Medulla oblongata (tissue), 1 donor: Measurements from ENCODE around the gene ZP2.
"Not testable (repeated sequence)": the region's sequence is repeated elsewhere in the genome, so short reads cannot be mapped to it uniquely, and the experiment has no call there.

Source experiments
- DNase-seq: peaks from one replicate; pipeline ENCODE4 v3.0.0-alpha.2; 2015; ENCODE audit errors: extremely low spot score

Gene ZP2

DNA sequence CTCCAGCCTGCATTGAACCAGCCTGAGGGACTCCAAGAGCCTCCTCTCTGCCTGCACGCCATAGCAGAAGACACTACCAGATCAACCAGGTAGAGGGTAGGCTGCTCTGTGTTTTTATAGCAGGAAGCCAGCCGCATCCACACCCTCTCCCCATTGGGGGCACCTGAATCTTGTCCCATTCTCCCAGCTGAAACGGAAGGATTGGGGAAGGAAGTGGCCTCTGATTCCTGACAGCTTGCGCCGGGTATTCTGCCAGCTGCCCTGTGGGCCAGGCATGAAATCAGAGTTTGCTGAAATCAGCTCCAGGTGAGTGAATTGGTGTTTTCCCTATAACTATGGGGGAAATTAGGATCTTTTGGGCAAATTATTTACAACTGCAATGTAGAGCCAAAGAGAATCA, at the start of gene ZP2:
TSS of gene ZP2 (minus strand) at position 89 of the 400 bp plus-strand sequence. CDS start at position 62, 27 bp downstream.
- DNase-seq = no peak

DNA sequence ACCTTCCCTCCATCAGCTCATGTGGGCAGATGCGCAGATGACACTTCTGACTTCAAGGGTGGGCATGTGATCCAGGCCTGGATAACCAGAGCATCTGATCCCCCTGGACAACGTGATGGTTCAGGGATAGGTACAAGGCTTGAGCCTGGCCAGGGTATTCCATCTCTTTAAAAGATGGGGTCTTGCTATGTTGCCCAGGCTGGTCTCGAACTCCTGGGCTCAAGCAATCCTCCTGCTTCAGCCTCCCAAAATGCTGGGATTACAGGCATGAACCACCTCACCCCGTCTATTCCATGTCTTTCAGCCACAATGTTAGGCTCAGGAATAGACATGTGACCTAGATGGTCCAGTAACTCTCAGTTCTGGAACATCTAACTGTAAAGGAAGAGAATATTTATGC, 45.9 kb upstream of the ZP2 start:
- DNase-seq = no peak

DNA sequence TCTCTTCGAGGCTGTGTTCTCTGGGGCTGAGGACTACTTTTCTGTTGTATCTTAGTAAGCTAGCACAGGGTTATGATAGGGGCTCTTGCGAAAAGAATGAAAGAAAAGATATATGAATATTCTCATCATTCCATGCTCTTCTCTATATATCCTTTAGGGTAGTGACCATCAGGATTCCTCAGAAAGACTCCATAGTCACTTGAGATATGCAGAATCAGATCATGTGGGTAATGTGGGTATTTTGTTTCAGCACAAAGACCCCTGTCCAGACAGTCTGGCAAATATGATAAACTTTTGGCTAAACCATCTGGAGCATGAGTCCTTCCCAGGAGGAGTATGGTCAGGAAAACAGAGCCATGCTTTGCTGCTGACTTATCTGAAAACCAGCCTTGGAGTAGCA, 45.3 kb upstream of the ZP2 start:
- DNase-seq = no peak

DNA sequence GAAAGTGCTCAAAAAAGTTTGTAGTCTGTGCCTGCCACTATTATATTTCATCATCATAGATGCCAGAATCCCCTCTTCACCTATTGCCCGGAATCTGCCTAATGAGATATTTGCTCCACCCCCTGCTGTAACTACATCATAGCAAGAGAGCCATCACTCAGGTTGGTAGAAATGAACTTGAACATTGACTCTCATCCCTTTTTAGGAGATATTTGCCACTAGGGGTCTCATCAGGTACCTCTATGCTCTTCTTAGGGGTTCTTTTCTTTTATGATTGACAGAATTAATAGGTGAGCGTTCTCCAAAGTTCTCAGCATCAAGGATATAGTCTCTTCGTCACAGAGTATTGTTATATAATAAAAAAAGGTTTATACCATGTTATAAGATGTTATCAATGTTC, 42.1 kb upstream of the ZP2 start:
- DNase-seq = no peak

DNA sequence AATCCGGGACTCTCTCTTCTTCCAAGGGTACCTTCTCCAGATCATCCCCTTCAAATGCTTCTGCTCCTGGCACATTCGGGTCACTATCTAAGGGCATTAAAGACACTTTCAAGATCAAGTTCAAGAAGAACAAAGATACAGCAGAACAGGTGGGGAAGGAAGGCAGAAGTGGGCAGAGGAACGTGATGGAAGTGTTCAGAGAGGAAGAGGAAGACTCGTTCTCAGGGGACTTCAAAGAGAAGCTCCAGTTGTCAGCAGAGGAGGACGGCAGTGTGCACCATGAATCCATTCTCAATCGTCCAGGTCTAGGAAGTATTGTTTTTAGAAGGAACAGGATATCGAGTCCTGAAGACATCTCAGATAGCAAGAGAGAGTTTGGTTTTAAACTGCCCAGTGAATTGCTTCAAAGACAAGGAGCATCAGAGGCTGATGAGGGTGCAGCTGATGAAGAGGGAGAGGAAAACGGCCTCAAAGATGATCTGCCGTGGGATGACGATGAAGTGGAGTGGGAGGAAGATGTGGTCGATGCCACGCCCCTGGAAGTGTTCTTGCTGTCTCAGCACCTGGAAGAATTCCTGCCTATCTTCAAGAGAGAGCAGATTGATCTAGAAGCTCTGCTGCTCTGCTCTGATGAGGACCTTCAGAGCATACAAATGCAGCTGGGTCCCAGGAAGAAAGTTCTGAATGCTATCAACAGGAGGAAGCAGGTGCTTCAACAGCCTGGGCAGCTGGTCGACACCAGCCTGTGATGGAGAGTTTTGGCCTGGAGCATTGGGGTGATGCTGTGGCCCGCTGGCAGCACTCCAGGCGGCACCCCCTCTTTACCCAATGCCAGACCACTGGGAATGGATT, 38.9 kb upstream of the ZP2 start:
- DNase-seq = no peak

DNA sequence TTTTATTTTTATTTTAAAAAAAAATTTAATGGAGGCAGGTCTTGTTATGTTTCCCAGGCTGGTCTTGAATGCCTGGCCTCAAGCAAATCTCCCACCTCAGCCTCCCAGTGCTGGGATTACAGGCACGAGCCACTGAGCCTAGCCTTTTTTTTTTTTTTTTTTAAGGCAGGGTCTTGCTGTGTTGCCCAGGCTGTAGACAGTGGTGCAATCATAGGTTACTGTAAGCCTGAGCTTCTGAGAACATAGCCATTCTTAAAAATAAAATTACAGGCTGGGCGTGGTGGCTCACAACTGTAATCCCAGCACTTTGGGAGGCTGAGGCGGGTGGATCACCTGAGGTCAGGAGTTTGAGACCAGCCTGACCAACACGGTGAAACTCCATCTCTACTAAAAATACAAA, 36.8 kb upstream of the ZP2 start:
- DNase-seq = not testable (repeated sequence)

DNA sequence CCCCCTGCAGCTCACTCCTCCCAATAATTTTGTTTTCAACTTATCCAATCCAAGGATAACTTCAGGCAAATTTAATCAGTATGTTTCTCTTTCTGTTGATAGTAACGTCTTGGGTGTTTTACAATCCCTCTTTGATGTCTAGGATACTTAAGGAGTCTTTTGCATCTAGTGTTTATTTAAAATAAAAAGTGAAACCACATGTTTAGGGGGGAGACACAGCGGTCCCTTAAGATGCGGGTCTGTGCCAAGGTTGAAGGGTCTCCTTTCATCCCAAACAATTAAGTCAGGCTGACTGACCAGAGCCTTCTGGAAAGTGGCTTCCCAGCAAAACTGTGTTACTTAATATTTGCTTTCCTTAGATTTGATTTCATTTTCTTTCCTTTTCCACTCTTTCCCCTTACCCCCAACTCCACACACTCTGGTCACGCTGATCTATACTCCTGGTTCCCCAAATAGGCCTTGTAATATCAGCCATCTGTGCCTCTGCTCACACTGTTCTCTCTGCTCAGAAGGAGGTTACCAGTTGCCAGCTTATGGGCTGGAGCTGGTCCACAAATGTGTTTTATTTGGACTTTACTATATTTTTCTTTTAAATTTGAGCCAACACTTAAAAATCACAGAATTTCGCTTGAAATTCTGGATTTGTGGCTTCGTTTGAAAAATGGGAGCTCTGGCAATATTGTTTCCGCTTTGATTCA, 33.3 kb upstream of the ZP2 start:
- DNase-seq = no peak

DNA sequence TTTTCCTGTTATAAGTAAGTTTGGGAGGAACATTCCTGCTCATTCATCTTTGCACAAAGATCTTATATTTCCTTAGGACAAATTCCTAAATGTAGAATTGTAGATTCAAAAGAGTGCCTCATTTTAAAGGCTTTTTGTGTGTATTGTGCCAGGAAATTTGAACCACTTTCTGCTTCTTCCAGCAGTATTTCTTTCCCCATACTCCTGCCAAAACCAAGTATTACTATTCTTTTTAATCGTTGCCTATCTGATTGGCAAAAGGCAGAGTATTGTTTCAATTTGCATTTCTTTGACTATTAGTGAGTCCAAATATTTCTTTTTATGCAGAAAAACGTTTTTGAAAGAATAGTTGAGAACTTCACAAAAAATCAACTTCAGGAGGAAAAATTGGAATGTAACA, 31.4 kb upstream of the ZP2 start:
- no peak for DNase-seq

DNA sequence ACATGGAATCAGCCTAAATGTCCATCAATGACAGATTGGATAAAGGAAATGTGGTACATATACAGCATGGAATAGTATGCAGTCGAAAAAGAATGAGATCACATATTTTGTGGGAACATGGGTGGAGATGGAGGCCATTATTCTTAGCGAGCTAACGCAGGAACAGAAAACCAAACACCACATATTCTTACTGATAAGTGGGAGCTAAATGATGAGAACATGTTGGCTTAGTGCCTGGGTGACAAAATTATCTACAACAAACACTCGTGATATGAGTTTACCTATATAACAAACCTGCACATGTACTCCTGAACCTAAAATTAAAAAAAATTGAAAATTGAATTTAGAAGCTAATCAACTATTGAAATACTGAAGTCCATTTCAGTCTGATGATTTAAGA, 28.3 kb upstream of the ZP2 start:
- no peak for DNase-seq

DNA sequence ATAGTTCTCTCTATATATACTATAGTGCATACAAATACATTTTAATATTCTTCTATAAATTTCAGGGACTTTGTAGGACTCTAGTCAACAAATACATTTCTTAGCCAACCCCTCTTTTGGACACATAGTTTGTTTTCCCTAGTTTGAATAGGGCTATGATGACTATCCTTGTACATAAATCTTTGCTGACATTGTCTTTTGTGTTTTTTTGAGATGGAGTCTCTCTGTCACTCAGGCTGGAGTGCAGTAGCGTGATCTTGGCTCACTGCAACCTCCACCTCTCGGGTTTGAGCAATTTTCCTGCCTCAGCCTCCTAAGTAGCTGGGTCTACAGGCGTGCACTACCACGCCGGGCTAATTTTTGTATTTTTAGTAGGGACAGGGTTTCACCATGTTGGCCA, 25.5 kb upstream of the ZP2 start:
- no peak for DNase-seq

DNA sequence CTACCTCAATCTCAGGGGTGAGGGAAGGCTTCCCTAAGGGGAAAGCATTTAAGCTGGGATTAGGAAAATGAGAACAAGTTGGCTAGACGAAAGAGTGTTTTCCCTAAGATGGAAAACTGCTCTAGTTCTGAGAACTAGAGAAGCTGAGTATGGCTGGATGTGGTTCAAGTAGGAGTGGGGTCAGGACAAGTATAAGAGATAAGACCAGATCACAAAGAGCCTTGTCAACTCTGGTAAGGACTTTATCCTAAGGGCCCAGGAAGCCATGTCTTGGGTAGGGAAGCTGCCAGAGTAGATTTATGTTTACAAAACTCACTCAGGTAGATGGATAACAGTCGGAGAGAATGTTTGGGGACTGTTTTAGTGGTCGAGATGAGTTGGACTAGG, 23.8 kb upstream of the ZP2 start:
- DNase-seq = no peak

DNA sequence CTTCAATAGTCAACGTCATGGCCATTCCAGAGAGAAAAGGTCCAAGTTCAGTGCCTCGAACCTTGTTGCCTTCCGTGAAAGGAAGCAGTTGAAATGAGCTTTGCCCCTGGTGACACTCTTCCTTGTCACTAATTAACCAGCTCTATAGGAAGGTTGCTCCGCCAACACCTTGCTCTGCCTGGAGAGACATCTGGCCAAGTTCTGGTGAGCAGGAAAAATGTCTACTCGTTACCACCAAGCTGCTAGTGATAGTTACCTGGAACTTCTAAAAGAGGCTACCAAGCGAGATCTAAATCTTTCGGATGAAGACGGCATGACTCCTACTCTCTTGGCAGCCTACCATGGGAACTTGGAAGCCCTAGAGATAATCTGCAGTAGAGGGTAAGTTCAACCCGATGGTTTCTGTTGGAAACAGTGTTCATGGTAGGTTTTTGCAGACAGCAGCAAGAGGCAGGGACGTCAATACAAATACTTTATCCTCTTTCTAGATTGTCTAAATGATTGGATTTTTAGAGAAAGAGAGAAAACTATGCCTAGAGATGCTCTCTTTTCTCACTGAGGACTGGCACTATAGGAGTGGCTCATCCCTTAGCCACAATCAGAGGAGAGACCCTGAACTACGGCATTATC, 22.3 kb upstream of the ZP2 start, which contains the start of gene ANKS4B:
TSS of gene ANKS4B (plus strand) at position 179 of the 630 bp plus-strand sequence. CDS start at position 218, 39 bp downstream.
- DNase-seq = no peak

DNA sequence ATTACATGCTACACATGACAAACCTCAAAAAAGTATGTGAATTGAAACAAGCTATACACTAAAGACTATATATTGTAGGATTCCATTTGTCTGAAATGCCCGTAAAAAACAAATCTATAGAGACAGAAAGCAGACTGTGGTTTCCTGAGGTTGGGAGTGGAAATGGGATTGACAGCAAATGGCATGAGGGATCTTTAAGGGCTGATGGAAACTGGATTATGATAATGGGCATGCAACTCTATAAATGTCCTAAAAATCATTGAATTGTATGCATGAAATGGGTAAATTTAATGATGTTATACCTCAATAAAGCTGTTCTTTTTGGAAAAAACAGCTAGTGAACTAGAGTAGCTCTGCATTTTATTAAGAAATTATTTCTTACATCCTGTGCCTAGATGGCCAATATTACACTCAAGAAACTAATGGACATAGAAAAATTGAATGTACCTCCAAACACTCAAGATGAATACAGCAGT, 21.7 kb upstream of the ZP2 start:
- DNase-seq = no peak

DNA sequence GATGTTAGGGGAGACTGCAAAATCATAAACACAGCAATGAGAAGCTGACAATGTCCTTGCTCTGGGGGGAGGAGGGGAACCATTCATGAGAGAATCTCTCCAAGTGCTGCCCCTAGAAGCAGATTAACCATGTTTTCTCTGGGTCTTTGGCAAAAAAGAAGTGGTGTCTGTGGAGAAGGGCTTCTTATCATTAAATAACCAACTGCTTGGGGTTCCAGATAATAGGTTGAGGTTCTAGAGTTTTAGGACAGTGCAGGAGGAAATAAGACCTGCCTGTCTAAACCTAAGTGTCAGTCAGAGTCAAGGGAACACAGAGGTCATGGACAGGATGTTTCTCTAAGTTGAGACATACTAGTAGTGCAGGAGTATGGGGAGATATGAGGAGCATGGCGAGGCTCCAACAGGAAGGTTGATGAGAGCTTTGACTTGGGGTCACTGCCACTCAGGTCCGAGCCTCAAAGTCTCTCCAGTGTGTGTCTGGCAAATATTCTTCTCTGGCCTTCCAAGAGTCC, 17.0 kb upstream of the ZP2 start:
- DNase-seq = no peak

DNA sequence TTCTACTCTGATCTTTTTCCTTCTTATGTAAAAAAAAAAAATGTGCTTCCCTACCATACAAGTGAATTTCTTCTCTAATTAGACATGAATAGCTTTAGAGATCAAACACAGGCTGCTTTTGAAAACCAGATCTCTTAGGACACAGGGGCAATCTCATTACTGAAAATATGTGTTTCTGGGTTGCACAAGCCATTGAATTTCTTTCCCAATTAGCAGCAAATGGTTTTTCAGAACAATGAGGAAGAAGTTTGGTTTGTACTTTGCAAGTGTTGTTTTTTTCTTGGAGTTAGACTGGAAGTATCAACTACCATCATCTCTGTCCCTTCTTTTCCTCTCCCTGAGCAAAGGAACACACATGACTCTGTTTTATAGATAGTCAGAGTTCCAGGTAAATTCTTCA, 16.5 kb upstream of the ZP2 start:
- DNase-seq = no peak

DNA sequence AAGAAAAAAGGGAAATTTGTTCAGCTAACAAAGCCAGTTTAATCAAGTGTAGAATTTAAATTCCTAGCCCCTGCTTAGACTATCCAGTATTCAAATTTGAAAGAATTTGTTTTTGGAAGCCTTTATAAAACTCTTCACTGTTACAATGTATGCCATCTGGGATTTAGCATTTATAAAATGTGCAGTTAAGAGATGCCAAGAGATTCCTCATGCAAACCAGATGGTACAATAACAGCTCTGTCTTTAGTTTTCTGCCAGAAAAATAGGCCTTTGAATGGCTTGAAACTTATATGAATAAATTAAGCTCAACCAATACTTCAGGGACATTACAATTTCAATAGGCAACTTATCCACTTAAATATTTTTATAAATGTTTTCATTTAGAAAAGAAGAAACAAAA, 15.4 kb upstream of the ZP2 start:
- DNase-seq = peak; percentile 15

DNA sequence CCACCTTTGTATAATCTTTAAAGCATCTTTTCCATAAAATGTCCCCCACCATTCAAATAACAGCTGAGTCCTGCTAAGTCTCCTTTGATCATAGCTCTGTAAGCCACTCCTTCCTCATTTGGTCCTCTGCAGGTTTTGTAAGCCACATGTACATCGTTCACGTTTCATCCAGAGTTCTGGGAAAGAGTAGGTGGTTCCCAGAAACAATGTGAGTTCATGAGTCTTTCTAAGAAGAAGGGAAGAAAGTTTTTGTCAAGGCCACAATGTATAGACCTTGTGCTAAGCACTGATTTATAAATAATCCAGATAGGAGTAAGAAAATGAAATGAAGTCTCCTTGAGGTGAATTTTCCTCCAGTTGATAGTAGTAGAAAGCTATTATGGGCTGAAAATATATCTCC, 13.4 kb upstream of the ZP2 start:
- DNase-seq = no peak

DNA sequence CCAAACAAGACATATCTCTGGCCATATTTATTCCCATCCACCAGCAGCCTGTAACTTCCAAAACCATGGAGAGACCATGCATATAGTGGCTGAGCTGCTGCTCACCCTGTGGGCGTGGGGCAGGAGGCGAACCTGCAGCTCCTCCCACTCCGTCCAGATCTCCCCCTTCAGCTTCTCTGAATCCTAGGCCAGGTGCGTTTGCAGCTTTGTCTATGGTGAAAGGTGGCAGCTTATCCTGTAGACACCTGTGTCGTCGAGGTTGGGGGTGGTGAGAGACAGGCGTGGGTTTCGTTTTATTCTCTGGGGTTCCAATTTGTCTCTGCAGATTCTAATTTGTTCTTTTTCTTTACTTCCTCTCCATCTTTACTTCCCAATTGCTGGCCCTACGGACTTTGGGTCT, 12.4 kb upstream of the ZP2 start:
- no peak for DNase-seq

DNA sequence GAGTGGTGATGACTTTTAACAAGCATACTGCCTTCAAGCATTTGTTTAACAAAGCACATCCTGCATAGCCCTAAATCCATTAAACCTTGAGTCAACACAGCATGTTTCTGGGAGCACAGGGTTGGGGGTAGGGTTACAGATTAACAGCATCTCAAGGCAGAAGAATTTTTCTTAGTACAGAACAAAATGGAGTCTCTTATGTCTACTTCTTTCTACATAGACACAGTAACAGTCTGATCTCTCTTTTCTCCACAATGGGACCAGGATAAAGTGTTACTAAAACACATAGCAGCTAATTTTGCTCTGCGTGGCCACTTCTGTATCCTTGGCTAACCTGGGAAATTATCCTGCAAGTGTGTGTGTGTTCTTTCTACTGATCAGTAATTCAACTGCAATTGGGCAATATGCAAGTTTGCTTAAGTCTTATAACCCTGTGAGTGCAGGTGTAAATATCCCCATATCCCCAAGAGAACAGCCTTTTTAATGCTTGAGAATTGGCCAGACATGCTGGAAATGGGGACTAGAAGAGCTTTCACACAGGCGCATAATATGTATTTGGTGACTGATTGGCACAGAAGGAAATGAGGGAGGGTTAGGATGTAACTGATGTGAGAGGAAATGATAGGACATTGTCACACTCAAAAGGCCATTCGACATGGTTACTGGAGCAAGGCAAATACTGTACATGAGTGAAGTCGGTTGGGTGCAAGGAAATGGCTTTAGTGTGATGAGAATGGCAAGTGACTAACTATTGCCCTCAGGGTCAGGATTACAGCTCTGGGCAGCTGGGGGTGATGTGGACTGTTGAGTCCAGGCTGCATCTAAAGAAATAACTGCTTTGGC, 11.3 kb upstream of the ZP2 start:
- no peak for DNase-seq

DNA sequence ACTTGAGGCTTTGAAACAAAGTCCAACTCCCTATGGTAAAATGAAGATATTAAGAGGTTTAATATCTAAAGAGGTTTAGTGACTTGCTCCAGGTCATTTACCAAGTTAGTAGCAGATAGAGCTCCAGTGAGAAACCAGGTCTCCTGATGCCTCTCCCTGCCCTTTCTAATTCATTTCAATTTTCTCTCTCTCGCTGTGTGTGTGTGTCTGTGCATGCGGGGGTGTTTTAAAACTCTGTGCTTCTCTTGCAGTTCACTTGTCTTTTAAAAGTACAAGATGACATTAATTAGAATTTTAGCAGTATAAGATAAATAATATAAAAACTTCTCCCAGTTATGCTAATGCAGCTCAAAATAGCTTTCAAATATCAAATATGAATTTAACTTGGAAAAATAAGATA, 8.2 kb upstream of the ZP2 start:
- DNase-seq = no peak

DNA sequence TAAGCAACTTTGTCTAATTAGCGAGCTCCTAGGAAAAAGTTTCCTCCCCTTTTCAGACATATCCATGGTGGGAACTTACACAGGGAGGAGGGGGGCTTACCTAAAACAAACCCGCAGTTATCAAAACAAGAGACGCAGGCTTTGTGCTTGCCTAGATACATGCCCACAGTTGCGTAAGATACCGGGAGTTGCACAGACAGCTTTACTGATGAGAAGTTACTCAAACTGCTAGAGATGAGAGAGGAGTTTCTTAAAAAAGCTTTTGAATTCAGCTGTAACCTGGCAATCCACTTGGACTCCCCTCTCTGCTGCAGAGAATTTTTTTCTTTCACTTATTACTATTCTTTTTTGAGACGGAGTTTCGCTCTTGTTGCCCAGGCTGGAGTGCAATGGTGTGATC, 6.8 kb upstream of the ZP2 start:
- no peak for DNase-seq

DNA sequence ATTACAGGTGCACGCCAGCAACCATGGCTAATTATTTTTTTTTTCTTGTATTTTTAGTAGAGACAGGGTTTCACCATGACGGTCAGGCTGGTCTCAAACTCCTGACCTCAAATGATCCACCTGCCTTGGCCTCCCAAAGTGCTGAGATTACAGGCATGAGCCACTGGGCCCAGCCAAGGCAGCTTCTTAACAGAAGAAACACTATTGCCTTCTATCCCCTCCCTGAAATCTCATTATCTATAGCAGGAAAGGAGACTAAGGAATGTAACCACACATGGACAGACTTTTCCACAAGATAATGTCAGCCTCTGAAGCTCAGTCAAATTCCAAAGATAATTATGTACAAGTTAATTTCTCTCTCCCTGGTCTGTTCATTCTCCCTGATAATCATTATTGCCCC, 5.7 kb upstream of the ZP2 start:
- DNase-seq = no peak
